Spleen (tissue), 11 donors: ENCODE data around the gene OR2W1. TPM values are rescaled to one million over a fixed set of nuclear protein-coding genes. Genes with fewer than 3 reads are reported as not detected.
A peak's percentile ranks its signal among the peaks of the same experiment; 100 is the strongest.

Experiments used
- DNase-seq: peaks from one replicate; pipeline ENCODE4 v3.0.0-alpha.2; 2020
- H3K27ac ChIP-seq, 8 donors: fragments of 200-600 bp; sonication (generic) in 7 of 8; 1 replicate in 4 of 8; 2 replicates in 4 of 8; pipeline versions ENCODE4 v1.5.0 to v1.8.0; 2016 to 2021; ENCODE audit warnings: inconsistent platforms in 4 of 8, mild to moderate bottlenecking in 4 of 8, moderate library complexity in 1 of 8
- H3K27me3 ChIP-seq, 7 donors: fragments of 200-600 bp; sonication (generic) in 6 of 7; replicated peaks in 1 of 7; 1 replicate in 4 of 7; 2 replicates in 3 of 7; pipeline versions ENCODE4 v1.5.0 to v1.8.0; 2016 to 2021; ENCODE audit warnings: inconsistent platforms in 3 of 7, mild to moderate bottlenecking in 1 of 7
- H3K36me3 ChIP-seq, 6 donors: fragments of 200-600 bp; sonication (generic) in 5 of 6; 1 replicate in 4 of 6; 2 replicates in 2 of 6; pipeline versions ENCODE4 v1.5.0 to v1.8.0; 2016 to 2021; ENCODE audit warnings: inconsistent platforms in 2 of 6
- H3K4me1 ChIP-seq, 6 donors: fragments of 200-600 bp; sonication (generic) in 5 of 6; 1 replicate in 3 of 6; 2 replicates in 3 of 6; pipeline versions ENCODE4 v1.5.0 to v1.8.0; 2016 to 2021; ENCODE audit warnings: inconsistent platforms in 3 of 6
- H3K4me3 ChIP-seq, 8 donors: fragments of 200-600 bp; sonication (generic) in 7 of 8; 1 replicate in 4 of 8; 2 replicates in 4 of 8; pipeline versions ENCODE4 v1.5.0 to v1.8.0; 2016 to 2021; ENCODE audit warnings: inconsistent platforms in 4 of 8, mild to moderate bottlenecking in 4 of 8, moderate library complexity in 2 of 8
- H3K9me3 ChIP-seq, 8 donors: fragments of 200-600 bp; sonication (generic) in 7 of 8; 1 replicate in 4 of 8; 2 replicates in 4 of 8; pipeline versions ENCODE4 v1.5.0 to v1.8.0; 2016 to 2021; ENCODE audit warnings: inconsistent platforms in 4 of 8
- CTCF ChIP-seq, 11 experiments: fragments of 200-600 bp in 7 of 11; fragments of 450-650 bp in 4 of 11; sonication (generic) in 4 of 11; IDR thresholded peaks in 8 of 11; conservative IDR thresholded peaks in 3 of 11; 1 replicate in 7 of 11; 2 replicates in 4 of 11; pipeline versions ENCODE4 v1.4.0 to v1.8.0; 2016 to 2021; ENCODE audit warnings: antibody characterized with exemption in 11 of 11, inconsistent platforms in 4 of 11, mild to moderate bottlenecking in 1 of 11
- POLR2A ChIP-seq, 3 donors: fragments of 450-650 bp; IDR thresholded peaks; one replicate each; pipeline ENCODE4 v1.5.1; 2017; ENCODE audit warnings: antibody characterized with exemption in 3 of 3, mild to moderate bottlenecking in 1 of 3
- POLR2AphosphoS5 ChIP-seq, 3 donors: sonication (generic); formaldehyde crosslinking; IDR thresholded peaks; one replicate each; pipeline ENCODE4 v1.5.1; 2017; ENCODE audit warnings: antibody characterized with exemption in 3 of 3
- WGBS, 5 donors: extraction: QIAGEN DNeasy Blood & Tissue Kit in 3 of 5; methylation state at CpG; one replicate each; pipeline versions ENCODE4 v1.1.5 to v1.1.7; 2013 to 2018; 5-methylcytosine and 5-hydroxymethylcytosine counted together
- intact Hi-C: fragments of 100-400 bp; cut with DNase I; formaldehyde crosslinking; loops from one replicate; pipeline ENCODE4 v1.15.0; 2023; ENCODE audit warnings: low total_unique reads
- polyA plus RNA-seq, 3 donors: library from polyadenylated mRNA; stranded (reverse); fragments of 200-250 nt; gene quantifications; one replicate each; pipeline ENCODE4 v1.2.1, GENCODE V29; 2013
- total RNA-seq, 7 donors: library from RNA; depleted of rRNA in 3 of 7; stranded (reverse); fragments of >200 nt in 3 of 7; fragmentation: NEBNext Ultra II Directional in 4 of 7; extraction: Animal tissue kit (Norgen Biotek cat#: 25700) in 4 of 7; gene quantifications; one replicate each; pipeline versions ENCODE4 v1.1.0 to v1.2.1, GENCODE V29; 2016 to 2021
- donor health status: healthy with polysubstance abuse.
- donor health status: DM: no; HTN: no; CAD: no; lungs with moderate emphysema.
- donor health status: DM: no; HTN: no; CAD: no.
- donor health status: Bipolar disorder and iron deficiency.
- donor health status: healthy.
- donor health status: DM: no; HTN: no; CAD: no.
- donor health status: DM: yes; HTN: yes; CAD: no.

OR2W1 gene
- total and polyA plus RNA-seq, 10 donors, result not detected

DNA sequence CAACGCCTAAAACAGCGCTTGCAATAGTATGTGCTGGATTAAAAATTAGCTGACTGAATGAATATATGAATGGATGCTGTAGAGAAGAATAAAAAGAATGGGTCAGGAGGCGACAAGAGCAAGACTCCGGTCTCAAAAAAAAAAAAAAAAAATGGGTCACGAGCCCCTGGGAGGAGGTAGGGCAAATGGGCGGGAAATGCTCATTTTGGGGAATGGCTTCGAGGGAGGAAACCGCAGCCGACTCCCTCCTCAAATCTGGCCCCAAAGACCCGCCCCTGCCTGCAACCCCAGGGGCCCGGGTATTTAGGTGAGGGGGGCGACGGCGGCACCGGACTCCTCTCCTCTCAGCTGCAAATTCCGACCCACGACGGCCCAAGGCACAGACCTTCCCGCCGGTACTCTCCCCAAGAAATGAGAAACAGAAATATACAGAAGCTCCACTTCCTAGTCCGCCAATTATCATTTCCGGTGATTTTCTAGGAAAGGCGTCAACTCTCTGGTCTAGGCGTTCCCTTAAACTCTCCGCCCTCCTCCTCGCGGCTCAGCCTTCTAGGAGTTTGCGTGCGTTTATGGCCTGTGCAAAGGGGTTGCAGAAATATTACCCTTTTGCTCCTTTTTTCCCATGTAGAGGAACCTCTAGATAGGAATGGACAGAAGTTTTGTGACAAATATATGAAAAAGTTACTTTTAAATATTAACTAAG is 39.6 kb downstream of the OR2W1 start, which contains the start of gene ZNF311:
ZNF311 (minus strand) TSS at position 133 of the 703 bp plus-strand sequence. CDS start 1,361 bp downstream, outside the sequence.
- no peak for TF ChIP-seq CTCF (IDR thresholded peaks at IDR 0.05 in 8 of 11, conservative IDR thresholded peaks at IDR 0.05 in 3 of 11)
- TF ChIP-seq POLR2AphosphoS5 (IDR thresholded peaks at IDR 0.05), result peak; percentile 49 to 57 (median 51)
- no peak for TF ChIP-seq POLR2A (IDR thresholded peaks at IDR 0.05)
- peaks cover 0 to 15% (median 3%) of the 10 kb centered on the region in 6 donors for H3K4me1 ChIP-seq
- WGBS, 5 donors, result 8 to 9% (median 9%) methylated on average over 29 of the region's 29 CpGs
- no peaks in the 10 kb centered on the region for H3K9me3 ChIP-seq
- peak within 1 kb of the TSS in 7 of 8 donors; percentile 30 to 72 (median 66) for H3K27ac ChIP-seq
- H3K4me3 ChIP-seq, result peak within 1 kb of the TSS; percentile 18 to 72 (median 44)
- H3K27me3 ChIP-seq, result peaks cover 0 to 49% (median 4%) of the 10 kb centered on the region in 7 donors
- no peaks in the 10 kb centered on the region for H3K36me3 ChIP-seq
- no peak for DNase-seq
- intact Hi-C loops, result no loop called here

DNA sequence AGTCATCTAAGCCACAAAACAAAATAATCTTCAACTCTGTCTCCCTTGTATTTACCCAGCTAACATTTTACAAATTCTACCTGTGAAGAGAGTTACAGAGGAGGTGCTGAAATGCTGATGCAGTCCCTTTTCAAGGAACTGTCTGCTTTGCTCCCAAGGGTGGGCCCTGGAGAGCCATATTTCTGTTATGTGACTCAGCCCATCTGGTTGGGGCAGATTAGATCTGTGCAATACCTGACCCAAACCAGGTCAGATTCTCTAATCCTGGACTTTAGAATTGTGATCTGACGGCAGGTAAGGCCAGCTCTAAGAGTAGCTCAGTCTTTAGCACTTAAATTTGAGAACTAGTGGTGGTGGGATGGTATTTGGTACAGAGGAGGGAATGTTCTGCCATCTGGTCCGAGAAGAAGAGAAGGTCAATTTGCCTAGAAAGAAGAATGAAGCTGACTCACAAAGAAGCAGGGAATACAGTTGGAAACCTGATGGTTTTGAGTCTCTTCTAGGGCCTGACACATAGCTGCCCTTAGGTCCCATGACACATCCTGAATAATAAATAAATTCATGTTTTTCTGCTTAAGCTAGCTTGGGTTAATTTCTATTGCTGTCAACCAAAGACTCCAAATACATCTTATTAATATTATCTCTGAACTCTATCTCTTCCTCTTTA is 48.0 kb downstream of the OR2W1 start:
- WGBS, 5 donors, result 79 to 95% (median 84%) methylated on average over 2 of the region's 2 CpGs
- Histone ChIP-seq H3K4me1 (no peaks in the 10 kb centered on the region), H3K27ac (no peak overlapping the region), H3K36me3 (peaks cover 0 to 4% (median 0%) of the 10 kb centered on the region in 6 donors), H3K4me3 (no peak overlapping the region), H3K27me3 (peaks cover 0 to 13% (median 0%) of the 10 kb centered on the region in 7 donors), H3K9me3 (peaks cover 0 to 12% (median 0%) of the 10 kb centered on the region in 8 donors)
- DNase-seq, result no peak
- TF ChIP-seq POLR2A (IDR thresholded peaks at IDR 0.05) (no peak), CTCF (IDR thresholded peaks at IDR 0.05 in 8 of 11, conservative IDR thresholded peaks at IDR 0.05 in 3 of 11) (no peak), POLR2AphosphoS5 (IDR thresholded peaks at IDR 0.05) (no peak)
- intact Hi-C loops, result no loop called here

DNA sequence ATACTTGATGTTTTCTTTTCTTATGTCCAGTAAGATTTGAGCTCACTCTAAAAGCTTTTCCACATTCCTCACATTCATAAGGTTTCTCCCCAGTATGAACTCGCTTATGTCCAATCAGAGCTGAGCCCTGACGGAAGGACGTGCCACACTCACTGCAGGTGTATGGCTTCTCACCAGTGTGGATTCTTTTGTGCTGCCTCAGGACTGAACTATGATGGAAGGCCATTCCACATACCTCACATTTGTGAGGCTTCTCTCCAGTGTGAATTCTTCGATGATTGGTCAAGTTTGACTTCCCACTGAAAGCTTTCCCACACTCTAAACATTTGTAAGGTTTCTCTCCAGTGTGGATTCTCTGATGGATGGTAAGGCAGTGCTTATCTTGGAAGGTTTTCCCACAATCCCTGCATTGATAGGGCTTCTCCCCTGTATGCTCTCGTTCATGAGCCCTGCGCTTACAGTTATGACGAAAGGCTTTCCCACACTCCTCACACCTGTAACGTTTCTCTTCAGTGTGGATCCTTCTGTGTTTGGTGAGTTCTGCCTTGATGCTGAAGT is 49.8 kb downstream of the OR2W1 start:
- Histone ChIP-seq H3K27me3 (peaks cover 0 to 17% (median 0%) of the 10 kb centered on the region in 7 donors), H3K4me1 (no peaks in the 10 kb centered on the region), H3K36me3 (peaks cover 0 to 4% (median 0%) of the 10 kb centered on the region in 6 donors), H3K9me3 (peaks cover 0 to 12% (median 0%) of the 10 kb centered on the region in 8 donors), H3K4me3 (no peak overlapping the region), H3K27ac (no peak overlapping the region)
- no peak for DNase-seq
- no peak for TF ChIP-seq POLR2A (IDR thresholded peaks at IDR 0.05)
- TF ChIP-seq CTCF (IDR thresholded peaks at IDR 0.05 in 8 of 11, conservative IDR thresholded peaks at IDR 0.05 in 3 of 11), result no peak
- TF ChIP-seq POLR2AphosphoS5 (IDR thresholded peaks at IDR 0.05), result no peak
- intact Hi-C loops, result no loop called here
- 89 to 95% (median 93%) methylated on average over 8 of the region's 8 CpGs for WGBS, 5 donors

Other genes with a start within 250 kb of the OR2W1 start
- 10 to 100 TPM; 61.8 to 92.0 (median 67.8) TPM for gene TRIM27, start 121.2 kb downstream of the OR2W1 start, total RNA-seq
- gene TRIM27, start 121.2 kb downstream of the OR2W1 start, polyA plus RNA-seq, result 10 to 100 TPM; 45.2 to 61.7 (median 57.2) TPM
- gene ZNF311, start 39.9 kb downstream of the OR2W1 start, total RNA-seq, result 1 to 10 TPM in 4 of 7 donors, under 1 TPM in 3; 0.51 to 2.4 (median 1.1) TPM
- under 1 TPM; 0.36 to 0.86 (median 0.63) TPM for gene ZNF311, start 39.9 kb downstream of the OR2W1 start, polyA plus RNA-seq
- gene OR2B3, start 42.1 kb upstream of the OR2W1 start, total RNA-seq, result not detected
- not detected for gene OR2B3, start 42.1 kb upstream of the OR2W1 start, polyA plus RNA-seq
- gene OR2J1, start 54.3 kb upstream of the OR2W1 start, total RNA-seq, result not detected
- gene OR2J1, start 54.3 kb upstream of the OR2W1 start, polyA plus RNA-seq, result not detected
- not detected for gene OR2J3, start 62.9 kb upstream of the OR2W1 start, total RNA-seq
- gene OR2J3, start 62.9 kb upstream of the OR2W1 start, polyA plus RNA-seq, result not detected
- gene OR2J2, start 125.7 kb upstream of the OR2W1 start, total RNA-seq, result not detected
- not detected for gene OR2J2, start 125.7 kb upstream of the OR2W1 start, polyA plus RNA-seq